Stimulated activated CD4-positive, alpha-beta T cell treated with anti-CD3 and anti-CD28 coated beads, Interleukin-2, amount 100 ng/mL, for 24 hours (primary cell): Measurements from ENCODE around the gene CD207.
"Not testable (repeated sequence)": the region's sequence is repeated elsewhere in the genome, so short reads cannot be mapped to it uniquely, and the experiment has no call there.

ENCODE experiments used
- DNase-seq, 2 donors: peaks; one replicate each; pipeline ENCODE4 v3.0.0-alpha.2; 2020

The CD207 gene

DNA sequence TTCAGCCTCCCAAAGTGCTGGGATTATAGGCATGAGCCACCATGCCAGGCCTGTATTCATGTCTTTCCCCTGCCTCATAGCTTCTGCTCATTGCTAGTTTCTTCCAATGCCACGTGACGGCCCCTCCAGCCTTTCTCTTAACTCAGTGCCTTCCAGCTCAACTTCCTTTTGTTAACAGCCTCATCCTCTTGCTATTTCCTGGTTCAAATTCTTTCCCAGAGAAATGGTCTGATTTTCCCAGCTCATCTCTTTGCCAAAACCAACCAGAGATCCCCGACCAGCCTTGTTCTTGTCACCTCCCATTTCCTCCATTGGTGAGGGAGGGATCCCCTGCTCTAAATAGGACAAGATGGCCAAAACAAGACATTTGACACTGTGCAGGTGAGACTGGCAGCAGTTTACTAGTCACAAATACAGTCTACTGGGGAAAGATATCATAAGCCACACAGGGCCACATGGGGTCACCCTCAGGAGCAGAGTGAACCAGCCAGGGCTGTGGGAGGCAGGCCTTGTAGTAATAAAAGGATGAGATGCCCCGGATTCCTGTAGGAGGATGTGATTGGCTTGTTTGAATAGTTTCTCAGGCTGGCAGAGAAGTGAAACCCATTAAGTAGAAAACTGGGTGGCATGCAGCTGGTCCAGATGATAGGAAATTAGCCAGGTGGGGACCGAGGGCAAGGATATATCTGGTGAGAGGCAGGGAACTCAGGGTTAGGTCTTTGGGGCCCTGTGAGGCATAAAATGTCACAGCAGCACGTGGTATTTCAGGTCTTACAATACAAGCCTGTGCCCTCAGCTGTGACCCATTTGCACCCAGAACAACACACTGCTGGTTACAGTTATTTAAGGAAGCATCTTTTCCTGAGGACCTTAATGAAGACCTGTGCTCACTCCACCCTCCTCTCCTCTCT is 6.4 kb downstream of the CD207 start:
- DNase-seq, result no peak

DNA sequence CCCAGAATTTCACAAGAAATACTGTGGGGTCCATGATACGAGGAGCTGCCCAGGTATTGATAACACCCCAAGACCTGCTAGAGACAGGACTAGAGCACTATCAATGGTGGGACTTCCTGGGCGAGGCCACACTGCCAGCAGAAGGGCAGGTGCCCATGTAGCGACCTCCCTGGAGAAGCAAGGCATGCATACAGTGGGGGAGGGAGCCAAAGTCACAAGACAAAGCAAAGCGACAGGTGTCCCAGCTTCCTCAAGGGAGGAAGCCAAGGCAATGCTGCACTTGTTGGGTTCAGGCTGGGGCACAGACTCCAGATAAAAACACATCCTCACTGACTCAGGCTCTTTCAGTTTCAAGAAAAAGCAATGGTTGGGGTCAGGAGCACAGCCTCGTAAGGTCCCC is 7.5 kb downstream of the CD207 start:
- DNase-seq, result no peak

DNA sequence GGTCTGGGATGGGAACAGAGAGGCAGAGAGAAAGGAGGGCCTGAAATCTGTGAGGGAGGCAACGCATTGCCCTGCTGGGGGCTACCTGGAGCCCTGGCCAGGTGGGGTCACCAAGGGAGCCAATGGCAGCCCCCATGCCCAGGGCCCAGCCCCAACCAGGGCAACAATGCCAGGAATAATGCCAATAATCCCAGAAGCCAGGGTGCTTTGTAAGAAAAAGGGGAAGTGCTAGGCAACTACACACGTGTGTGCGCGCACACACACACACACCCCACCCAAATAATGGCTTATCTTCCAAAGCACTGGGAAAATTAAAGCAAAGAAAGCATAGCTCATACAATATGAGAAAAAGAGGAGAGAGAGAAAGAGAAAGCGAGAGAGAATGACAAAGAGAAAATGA is 8.2 kb downstream of the CD207 start:
- DNase-seq, result no peak

DNA sequence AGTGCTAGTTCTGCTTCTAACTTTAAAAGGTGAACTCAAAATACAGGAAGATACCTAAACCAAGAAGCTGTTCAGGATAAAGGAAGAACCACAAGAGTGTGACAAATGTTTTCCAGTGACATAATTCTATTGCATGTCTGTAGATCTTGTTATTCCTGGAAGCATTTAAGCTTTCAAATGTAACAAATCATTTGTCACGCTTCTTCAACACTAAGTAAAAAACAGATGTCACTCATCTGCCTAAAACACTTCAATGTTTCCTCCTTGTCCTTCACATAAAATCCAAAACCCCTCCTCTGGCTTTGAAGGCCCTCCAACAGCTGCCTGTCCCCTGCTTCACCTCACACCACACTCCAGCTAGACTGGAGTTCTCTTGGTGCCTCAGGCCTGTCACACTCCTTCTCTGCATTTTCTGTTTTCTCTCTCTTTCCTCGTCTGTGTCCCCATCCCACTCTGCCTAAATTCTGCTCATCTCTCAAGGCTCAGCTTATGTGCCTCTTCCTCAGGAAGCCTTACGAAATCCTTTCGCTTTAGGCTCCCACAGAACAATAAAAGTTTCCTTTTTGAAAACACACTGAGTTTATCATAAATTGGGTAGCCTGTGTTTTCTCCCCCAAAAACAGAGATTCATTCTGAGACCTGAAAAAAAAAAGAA is 8.8 kb downstream of the CD207 start:
- DNase-seq, result no peak

DNA sequence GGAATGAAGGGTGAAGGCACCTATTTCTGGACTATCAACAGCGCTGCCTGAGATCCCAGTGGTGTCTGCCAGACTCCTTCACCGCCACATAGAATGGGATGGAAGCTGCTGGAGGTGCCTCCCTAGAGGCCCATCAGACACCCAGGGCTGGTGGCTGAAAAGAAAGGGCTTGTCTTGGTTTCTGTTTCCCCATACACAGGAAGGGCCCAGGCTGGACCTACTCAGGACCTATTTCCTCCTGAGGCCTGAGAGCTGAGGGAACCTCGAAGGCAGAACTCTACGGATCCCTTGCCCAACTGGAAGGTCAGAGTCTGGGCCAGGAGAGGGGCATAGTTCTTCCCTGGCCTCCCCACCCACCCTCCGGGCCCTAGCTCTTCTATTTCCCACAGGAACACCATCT is 12.4 kb downstream of the CD207 start:
- no peak for DNase-seq

DNA sequence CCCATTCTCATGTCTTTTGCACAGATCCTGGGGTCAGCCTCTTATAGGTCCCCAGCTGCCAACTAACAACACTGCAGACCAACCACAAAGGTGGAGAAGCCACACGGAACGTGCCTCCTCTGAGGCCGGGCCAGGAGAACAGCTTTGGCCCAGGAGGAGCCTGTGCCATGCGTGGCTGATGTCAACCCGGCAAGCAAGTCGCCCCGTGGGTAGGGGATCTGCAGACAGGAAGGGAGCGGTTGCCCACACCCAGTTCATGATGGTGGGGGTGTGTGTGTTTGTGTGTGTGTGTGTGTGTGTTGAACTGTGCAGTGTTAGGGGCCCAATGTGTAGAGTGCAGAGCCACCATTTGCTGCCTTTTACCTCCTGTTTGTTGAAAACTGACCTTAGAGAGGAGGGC is 12.8 kb downstream of the CD207 start:
- DNase-seq, result no peak

DNA sequence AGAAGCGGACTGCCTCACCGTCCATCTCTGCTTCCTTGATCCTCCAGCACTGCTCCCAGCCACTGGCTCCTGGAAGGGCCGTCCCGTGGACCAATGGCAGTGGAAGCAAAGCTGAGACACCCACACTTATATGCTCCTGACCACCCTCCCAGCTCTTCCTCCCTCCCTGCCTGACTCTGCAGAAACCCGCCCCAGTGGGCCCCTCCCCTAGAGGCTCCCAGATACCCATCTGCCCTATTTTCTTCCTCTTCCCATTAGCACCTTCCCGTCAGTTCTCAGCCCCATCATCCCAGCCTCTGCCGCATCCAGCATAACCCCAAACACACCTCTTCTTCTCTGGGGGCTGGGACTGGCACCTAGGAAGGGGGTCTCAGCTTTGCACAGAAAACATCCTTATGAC is 15.1 kb downstream of the CD207 start, which contains the start of gene CLEC4F:
Gene CLEC4F, minus strand, starts transcription at position 101 of the 400 bp plus-strand sequence. Its CDS starts 76 bp downstream, at position 25.
- no peak for DNase-seq

DNA sequence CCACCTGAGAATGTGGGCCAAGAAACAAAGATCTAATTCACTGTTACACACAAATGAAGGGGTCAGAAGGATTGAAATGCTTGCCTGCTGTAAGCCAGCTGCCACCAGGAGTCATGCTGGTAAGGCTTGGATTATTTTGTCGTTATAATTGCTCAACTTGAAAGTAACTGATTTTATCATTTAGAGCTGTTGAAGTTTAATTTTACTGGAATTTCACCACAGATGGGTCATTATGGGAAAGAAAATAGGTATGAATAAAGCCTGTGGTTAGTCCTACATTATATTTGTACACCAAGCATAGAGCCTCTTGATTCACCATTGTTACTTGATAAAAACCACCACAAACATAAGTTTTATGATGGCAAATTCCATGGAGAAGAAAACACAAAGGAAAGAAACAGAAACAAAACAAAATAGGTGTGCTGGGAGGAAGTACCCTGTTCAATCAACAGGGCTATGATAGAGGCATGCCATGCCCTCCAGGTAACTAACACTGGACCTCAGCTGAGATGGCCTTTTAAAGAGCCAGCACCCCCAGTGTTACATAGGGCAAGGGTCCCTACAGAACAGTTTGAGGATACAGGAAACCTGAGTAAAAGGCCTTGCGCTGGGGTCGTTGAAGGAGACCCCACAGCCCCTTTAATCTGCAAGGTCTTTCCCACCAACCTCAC is 18.2 kb downstream of the CD207 start:
- no peak for DNase-seq

DNA sequence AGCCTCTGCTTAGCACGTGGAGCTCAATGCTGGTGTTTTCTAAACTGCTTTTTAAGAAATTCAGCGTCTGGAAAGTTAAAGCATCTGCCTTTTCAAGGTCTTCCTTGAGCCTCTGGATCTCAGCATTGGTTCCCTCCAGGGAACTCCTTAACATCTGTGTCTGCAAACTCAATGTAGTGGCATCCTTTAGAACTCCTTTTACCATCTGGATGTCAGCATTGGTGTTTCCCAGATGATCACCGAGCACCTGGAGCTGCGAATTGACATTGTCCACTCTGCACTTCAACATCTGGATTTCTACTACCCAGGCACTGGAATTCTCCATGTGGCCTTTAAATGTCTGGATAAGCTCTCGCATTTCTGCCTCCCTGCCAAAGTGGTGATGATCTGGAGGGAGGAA is 18.9 kb downstream of the CD207 start:
- no peak for DNase-seq

DNA sequence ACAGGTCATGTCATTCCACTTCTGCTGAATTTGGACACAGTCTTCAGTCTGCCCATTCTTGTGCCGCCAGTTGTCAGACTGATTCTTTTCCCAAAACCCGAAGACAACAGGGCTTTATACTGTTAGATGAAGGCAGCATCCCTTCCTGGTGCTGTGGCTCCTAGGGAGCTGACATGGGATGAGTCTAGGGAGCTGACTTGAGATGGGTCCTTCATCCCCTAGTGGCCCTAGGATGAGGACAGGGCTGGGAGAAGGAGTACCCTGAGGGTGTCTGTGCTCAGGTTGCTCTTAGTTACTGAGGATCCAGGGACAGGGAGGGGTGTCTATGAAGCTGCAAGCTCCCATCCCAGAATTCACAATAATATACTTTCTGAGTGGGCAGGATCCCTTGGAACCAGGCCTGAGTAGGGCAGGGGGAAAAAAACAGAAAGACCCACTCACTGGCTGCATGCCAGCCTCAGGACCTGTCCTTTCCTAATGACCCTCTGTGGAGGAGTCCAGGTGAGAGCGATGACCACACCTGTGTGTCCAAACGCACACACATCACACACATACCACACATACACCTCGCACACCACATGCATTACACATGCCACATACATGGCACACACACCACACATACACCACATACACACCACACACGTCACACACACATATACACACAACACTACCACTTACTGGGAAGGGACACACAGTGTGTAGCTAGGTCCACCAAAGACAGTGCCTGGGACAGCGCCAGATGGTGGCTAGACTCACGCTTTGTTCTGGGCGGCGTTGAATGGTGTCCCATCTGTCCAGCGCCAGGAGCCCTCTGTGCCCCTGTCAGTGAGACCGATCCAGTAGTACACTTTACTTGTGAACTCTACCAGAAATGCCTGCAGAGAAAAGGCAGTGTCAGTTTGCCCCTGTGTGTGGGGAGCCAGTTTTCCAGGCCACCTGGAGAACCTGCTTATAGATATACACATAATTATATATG is 26.3 kb downstream of the CD207 start:
- DNase-seq, result no peak

DNA sequence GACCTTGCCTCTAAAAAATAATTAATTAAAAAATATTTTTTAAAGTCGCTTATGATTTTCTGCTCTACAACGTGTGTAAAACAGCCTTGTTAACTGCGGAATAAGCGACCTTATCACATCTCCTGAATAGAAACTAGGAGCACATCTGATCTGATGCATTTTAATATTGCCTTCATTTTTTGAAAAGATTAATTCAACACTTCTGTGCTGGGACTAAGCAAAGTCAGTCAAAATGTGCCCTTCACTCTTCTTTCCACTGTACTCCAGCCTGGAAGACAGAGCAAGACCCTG is 27.8 kb downstream of the CD207 start:
- DNase-seq, result no peak

DNA sequence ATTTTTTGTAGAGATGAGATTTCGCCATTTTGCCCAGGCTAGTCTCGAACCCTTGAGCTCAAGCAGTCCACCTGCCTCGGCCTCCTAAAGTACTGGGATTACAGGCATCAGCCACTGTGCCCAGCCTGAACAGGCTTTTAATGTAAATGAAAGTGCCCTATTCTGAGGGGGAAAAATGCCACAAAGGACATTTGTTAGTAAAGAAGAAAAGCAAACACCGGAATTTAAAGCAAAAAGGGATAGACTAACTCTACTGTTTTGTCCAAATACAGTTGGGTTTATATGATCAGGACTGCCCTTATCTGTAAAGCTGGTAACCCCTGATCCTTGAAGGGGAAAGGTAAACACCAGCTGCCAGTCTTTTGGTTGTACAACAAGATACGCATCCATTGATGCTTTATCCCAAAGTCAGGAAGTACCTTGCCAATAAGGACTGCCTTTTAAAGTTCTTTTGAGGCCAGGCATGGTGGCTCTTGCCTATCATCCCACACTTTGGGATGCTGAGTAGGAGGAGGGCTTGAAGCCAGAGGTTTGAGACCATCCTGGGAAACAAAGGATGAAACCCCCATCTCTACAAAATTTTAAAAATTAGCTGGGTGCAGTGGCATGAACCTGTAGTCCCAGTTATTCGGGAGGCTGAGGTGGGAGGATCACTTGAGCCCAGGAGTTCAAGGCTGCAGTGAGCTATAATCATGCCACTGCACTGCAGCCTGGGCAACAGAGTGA is 28.4 kb downstream of the CD207 start:
- no peak for DNase-seq

DNA sequence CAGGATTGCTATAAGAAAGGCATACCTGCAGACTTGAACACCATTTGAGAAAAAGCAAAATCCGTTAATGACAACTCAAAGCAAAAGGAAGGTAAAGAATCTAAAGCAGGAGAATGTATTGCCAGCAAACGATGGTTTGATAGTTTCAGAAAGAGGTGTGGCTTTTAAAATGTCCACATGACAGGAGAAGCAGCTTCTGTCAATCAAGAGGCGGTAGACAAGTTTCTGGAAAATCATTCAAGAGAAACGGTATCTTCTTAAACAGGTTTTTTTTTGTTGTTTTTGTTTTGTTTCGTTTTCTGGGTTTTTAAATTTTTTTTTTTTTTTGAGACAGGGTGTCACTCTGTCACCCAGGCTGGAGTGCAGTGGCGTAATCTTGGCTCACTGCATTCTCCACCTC is 29.0 kb downstream of the CD207 start:
- no peak for DNase-seq

DNA sequence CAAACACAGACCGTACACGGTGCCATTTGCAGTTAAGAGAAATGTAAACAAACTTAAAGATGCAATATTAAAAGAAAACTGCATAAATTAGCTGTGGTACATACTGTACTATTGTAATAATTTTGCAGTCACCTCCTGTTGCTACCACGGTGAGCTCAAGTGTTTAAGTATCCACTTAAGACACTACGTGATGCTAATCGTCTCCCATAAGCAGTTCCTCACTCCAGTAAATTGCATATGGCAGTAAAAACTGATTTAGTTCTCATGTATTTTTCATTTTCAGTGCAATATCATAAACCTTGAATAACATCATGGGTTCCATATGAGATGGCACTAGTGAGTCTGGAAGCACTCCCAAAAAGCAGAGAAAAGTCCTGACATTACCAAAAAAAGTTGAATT is 29.6 kb downstream of the CD207 start:
- DNase-seq, result no peak

DNA sequence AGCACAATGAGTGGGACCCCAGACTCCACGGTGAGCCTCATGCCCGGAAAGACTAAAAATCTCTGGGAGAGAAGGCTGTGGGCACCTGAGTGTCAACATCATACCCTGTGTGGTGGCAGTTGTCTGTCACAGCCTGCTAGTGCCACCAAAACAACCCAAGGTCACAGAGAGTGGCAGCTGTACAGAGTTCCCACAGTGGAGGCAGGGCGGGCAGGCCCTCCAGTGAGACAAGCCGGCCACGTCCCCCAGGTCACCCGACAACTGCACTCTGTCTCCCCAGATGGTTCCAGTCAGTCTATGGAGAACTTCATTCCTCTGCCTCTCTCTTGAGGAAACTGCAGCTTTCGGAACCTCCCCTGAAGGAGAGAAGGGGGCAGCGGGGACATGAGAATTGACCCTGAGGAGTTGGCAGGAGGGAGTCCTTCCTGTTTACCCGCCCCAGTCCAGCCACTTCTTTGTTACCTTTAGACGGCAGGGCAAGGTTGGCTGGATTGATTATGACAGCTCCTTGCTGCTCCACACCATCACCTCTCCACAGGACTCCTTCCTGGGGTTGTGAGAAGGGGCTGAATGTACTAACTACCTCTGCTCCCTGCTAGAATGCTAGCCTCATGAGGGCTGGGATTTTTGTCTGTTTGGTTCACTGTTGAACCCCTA is 33.9 kb downstream of the CD207 start:
- no peak for DNase-seq

DNA sequence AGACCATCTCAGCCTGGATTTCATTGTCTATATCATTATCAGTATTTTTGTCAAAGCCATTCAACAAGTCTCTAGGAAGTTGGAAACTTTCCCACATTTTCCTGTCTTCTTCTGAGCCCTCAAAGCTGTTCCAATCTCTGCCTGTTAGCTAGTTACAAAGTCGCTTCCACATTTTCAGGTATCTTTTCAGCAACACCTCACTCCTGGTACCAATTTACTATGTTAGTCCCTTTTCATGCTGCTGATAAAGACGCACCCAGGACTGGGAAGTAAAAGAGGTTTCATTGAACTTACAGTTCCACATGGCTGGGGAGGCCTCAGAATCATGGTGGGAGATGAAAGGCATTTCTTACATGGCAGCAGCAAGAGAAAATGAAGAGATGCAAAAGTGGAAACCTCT is 35.9 kb downstream of the CD207 start:
- DNase-seq, result no peak

DNA sequence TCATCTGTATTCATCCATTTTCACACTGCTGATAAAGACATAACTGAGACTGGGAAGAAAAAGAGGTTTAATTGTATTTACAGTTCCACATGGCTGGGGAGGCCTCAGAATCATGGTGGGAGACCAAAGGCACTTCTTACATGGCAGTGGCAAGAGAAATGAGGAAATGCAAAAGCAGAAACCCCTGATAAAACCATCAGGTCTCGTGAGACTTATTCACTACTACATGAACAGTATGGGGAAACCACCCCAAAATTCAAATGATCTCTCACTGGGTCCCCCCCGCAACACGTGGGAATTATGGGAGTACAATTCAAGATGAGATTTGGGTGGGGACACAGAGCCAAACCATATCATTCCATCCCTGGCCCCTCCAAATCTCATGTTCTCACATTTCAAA is 37.6 kb downstream of the CD207 start:
- DNase-seq, result not testable (repeated sequence)

DNA sequence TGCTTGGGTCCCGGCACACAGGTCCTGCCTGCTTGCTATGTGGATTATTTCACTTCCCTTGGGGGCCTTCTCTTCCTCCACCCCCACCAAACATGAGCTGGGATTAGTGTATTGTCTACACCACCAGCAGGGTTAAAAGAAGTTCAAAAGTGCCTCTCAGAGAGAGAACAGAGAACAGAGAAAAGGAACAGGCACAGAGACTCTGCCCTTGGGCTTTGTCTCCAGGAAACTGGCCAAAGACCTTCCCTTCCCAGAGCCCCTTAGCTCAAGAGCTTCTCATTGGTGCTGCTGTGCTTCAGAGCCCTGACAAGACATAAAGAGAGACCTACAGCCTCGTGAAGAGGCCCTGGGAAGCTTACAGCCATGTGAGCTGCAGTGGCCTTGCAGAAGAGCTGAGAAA is 38.1 kb downstream of the CD207 start:
- no peak for DNase-seq

DNA sequence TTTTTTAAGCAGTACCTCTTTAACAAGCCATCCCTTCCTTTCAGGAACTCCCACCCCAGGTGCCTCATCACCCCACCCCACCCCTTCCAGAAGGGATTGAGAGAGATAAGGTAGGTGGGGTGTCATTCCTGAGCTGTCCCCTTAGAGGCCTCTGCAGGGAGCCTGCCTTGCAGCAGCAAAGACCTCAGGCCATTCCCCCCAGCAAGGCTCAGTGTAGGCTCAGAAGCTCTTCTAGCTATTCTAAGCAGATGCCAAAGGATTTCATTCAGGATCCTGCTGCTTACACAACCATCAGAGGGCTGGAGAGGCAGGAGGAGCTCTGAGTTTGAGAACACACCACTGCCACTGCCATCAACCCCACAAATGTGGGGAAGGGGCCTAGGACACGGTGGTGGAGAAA is 39.4 kb downstream of the CD207 start:
- no peak for DNase-seq

DNA sequence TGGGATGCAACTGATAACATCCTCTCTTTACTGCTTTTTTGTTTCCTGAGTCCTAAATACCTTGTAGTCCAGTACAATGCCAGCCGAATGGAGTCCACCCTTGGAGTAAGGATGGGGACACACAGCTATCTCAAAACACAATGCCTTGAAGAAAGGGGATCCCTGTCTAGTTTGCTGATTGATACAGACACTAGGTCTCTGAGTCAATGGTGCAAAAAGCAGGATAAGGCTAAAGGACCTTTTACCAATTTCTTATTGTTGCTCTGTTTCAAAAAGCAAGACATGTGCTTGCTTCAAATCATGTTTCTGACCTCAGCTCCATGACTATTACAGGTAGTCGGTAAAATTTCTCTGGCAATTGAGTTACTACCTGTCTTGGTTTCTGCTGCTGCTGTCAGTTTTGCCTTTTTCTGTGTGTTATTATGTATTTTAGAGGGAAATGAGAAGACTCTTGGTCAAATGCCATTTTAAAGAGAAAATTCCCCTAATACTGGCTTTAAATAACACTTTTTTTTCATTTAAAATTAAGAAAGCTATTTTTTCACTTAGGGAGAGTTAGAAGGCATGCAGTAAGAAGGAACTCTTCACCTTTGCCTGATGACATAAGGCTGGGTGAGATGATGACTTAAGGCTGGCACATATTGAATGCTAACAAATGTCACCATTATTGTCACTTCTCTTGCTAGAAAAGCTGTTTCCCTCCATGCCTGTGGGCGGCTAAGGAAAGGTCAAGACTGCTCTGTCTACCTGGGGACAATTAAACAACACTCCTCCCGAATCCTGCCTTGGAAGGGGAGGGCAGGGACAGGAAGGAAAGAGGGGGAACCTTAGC is 40.2 kb downstream of the CD207 start:
- no peak for DNase-seq

DNA sequence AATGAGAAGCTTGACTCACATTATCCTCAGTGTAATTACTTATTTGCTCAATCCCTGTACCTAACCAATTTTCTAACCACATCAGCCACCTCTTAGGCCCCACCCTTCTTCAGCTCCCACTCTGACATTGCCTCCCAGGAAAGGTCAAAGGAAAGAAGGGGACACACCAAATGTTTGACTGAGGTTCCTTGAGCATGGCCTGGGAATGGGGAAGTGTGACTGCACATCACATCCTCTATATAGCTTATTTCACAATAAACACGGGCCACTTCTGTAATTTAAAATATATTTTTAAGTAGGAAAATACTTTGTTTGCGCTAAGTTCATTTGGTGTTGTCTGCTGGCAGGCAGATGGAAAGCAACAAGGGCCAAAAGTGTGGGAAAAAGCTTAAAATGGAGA is 42.2 kb downstream of the CD207 start:
- no peak for DNase-seq
